ENCODE results near the gene CDC42EP1.

DNA sequence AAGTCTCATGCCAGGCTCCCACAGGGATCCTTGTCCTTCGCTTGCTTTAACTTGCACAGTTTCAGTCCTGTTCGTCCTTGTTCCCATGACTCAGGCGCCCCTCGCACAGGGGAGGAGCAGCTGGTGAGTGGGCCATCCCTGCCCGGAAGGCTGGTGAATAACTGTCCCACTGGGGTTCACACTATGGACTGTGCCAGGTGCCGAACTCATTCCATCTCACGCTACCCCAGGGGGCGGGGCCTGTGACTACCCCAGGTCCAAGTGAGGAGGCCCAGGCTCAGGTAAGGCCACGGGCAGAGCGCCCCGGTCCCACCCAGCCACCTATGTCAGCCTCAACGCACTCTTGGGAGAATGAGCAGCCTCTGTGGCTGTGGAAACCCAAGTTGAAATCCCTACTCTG, 33.9 kb upstream of the CDC42EP1 start:
- no peak for TF ChIP-seq CTCF (IDR thresholded peaks at IDR 0.05; ENCODE audit: low read length)
- no peak for TF ChIP-seq EZH2 (IDR thresholded peaks at IDR 0.05; ENCODE audit: borderline replicate concordance, low read length)
